AG09309 (cell line): ENCODE measurements around the gene MLF2.
A peak's percentile ranks its signal among the peaks of the same experiment; 100 is the strongest.

Source experiments
- DNase-seq: peaks from one replicate; pipeline ENCODE4 v3.0.0-alpha.2; 2010; ENCODE audit warnings: low read depth
- H3K4me3 ChIP-seq: 2 replicates; pipeline ENCODE4 v1.5.1; 2011; ENCODE audit warnings: mild to moderate bottlenecking, low read depth, low read length, moderate library complexity; ENCODE audit not compliant: control insufficient read depth
- CTCF ChIP-seq: IDR thresholded peaks from 2 replicates; pipeline ENCODE4 v1.5.1; 2011; ENCODE audit warnings: mild to moderate bottlenecking, low read depth, low read length, inconsistent platforms; ENCODE audit not compliant: insufficient read depth, control insufficient read depth; ENCODE audit errors: missing control alignments

MLF2 gene

GRCh38 chr12:6768990-6769389 lies 16.0 kb upstream of the MLF2 start:
- no peak for TF ChIP-seq CTCF
- peak overlapping the region; percentile 93 for H3K4me3 ChIP-seq
- DNase-seq = no peak

- peak overlapping the region; percentile 93 for H3K4me3 ChIP-seq
- no peak for TF ChIP-seq CTCF
- DNase-seq = no peak
Measured at GRCh38 chr12:6768437-6768914, 15.5 kb upstream of the MLF2 start.

GRCh38 chr12:6767353-6768319 lies 14.7 kb upstream of the MLF2 start:
- no peak for TF ChIP-seq CTCF
- peak overlapping the region; percentile 93 for H3K4me3 ChIP-seq
- no peak for DNase-seq

GRCh38 chr12:6766651-6767349 lies 13.9 kb upstream of the MLF2 start:
- H3K4me3 ChIP-seq = peak overlapping the region; percentile 93
- no peak for DNase-seq
- TF ChIP-seq CTCF = peak; percentile 49

- peak within 1 kb of the TSS; percentile 93 for H3K4me3 ChIP-seq
- DNase-seq = peak; percentile 57
- TF ChIP-seq CTCF = no peak
Measured at GRCh38 chr12:6765634-6766581, 13.0 kb upstream of the MLF2 start, which contains the start of gene PTMS. PTMS (plus strand) TSS chr12:6766363; CDS start chr12:6766706, 343 bp downstream.
